ENCODE results near the gene C12orf76. TPM values are rescaled to one million over a fixed set of nuclear protein-coding genes. Genes with fewer than 3 reads are reported as not detected.
"Not testable (repeated sequence)": the region's sequence is repeated elsewhere in the genome, so short reads cannot be mapped to it uniquely, and the experiment has no call there.

Gene C12orf76
- total RNA-seq, 1 donor from 2014 or later, result 0.96 TPM

- Histone ChIP-seq H3K27ac (no peak overlapping the region), H3K4me1 (no peaks in the 10 kb centered on the region), H3K36me3 (peaks cover 43 to 72% of the 10 kb centered on the region in 2 donors), H3K27me3 (no peaks in the 10 kb centered on the region), H3K9me3 (no peaks in the 10 kb centered on the region), H3K4me3 (no peak overlapping the region)
- TF ChIP-seq CTCF (IDR thresholded peaks at IDR 0.05), result no peak
- DNase-seq (ENCODE audit: low spot score in 2 of 2), result no peak
- intact Hi-C loops (cut with DNase I), result no loop called here
These were observed 33.2 kb downstream of the C12orf76 start for GRCh38 chr12:110015132-110015531.

GRCh38 chr12:110012659-110013058, 35.7 kb downstream of the C12orf76 start:
- Histone ChIP-seq H3K27ac (no peak overlapping the region), H3K4me1 (no peaks in the 10 kb centered on the region), H3K36me3 (peaks cover 23 to 47% of the 10 kb centered on the region in 2 donors), H3K4me3 (no peak overlapping the region), H3K9me3 (no peaks in the 10 kb centered on the region), H3K27me3 (no peaks in the 10 kb centered on the region)
- no peak for TF ChIP-seq CTCF (IDR thresholded peaks at IDR 0.05)
- no peak for DNase-seq (ENCODE audit: low spot score in 2 of 2)
- intact Hi-C loops (cut with DNase I), result no loop called here

- intact Hi-C loops (cut with DNase I), result no loop called here
These were observed 36.2 kb downstream of the C12orf76 start for GRCh38 chr12:110012137-110012536.

GRCh38 chr12:110010853-110011723, 37.2 kb downstream of the C12orf76 start:
- DNase-seq (ENCODE audit: low spot score in 2 of 2), result no peak
- Histone ChIP-seq H3K4me1 (no peaks in the 10 kb centered on the region), H3K4me3 (no peak overlapping the region), H3K27me3 (no peaks in the 10 kb centered on the region), H3K36me3 (peaks cover 14 to 33% of the 10 kb centered on the region in 2 donors), H3K27ac (no peak overlapping the region), H3K9me3 (no peaks in the 10 kb centered on the region)
- TF ChIP-seq CTCF (IDR thresholded peaks at IDR 0.05), result no peak
- intact Hi-C loops (cut with DNase I), result no loop called here

More at GRCh38 chr12:110012137-110012536, 36.2 kb downstream of the C12orf76 start:
- H3K4me1 ChIP-seq, result no peaks in the 10 kb centered on the region
- no peak overlapping the region for H3K27ac ChIP-seq
- no peaks in the 10 kb centered on the region for H3K9me3 ChIP-seq
- no peak overlapping the region for H3K4me3 ChIP-seq
- no peaks in the 10 kb centered on the region for H3K27me3 ChIP-seq
- H3K36me3 ChIP-seq, result peaks cover 23 to 43% of the 10 kb centered on the region in 2 donors
- no peak for TF ChIP-seq CTCF (IDR thresholded peaks at IDR 0.05)
- no peak for DNase-seq (ENCODE audit: low spot score in 2 of 2)

GRCh38 chr12:110008681-110009398, 39.5 kb downstream of the C12orf76 start:
- H3K9me3 ChIP-seq; H3K27ac ChIP-seq; intact Hi-C loops (cut with DNase I); H3K4me3 ChIP-seq; H3K27me3 ChIP-seq; DNase-seq (ENCODE audit: low spot score in 2 of 2); H3K4me1 ChIP-seq: not testable (repeated sequence)
- peaks cover 12 to 17% of the 10 kb centered on the region in 2 donors for H3K36me3 ChIP-seq

- intact Hi-C loops (cut with DNase I), result no loop called here
These were observed 40.4 kb downstream of the C12orf76 start for GRCh38 chr12:110007881-110008280.

More at GRCh38 chr12:110007881-110008280, 40.4 kb downstream of the C12orf76 start:
- H3K36me3 ChIP-seq, result peaks cover 5 to 7% of the 10 kb centered on the region in 2 donors
- H3K27me3 ChIP-seq, result no peaks in the 10 kb centered on the region
- no peaks in the 10 kb centered on the region for H3K9me3 ChIP-seq
- TF ChIP-seq CTCF (IDR thresholded peaks at IDR 0.05), result no peak
- DNase-seq (ENCODE audit: low spot score in 2 of 2), result no peak
- no peak overlapping the region for H3K4me3 ChIP-seq
- H3K4me1 ChIP-seq, result no peaks in the 10 kb centered on the region
- no peak overlapping the region for H3K27ac ChIP-seq
